SK-N-SH (cell line): ENCODE data around the gene ERAP2. TPM values are rescaled to one million over a fixed set of nuclear protein-coding genes. Genes with fewer than 3 reads are reported as not detected.
A peak's percentile ranks its signal among the peaks of the same experiment; 100 is the strongest.

ENCODE experiments used
- CTCF ChIA-PET: fragments of 300-600, 350-600 bp; formaldehyde crosslinking; extraction: SDS; loops from one replicate; lab custom pipeline; 2021; lab: Yijun Ruan, JAX
- POLR2A ChIA-PET: fragments of 350-600 bp; sonication (Branson Sonifier 250); formaldehyde crosslinking; extraction: SDS; loops from one replicate; lab custom pipeline; 2020; ENCODE audit warnings: antibody characterized with exemption, inconsistent platforms; lab: Yijun Ruan, JAX
- DNase-seq: peaks from one replicate; pipeline ENCODE4 v3.0.0; 2012
- H2AFZ ChIP-seq: fragments of 200-600 bp; sonication (generic); 2 replicates; pipeline ENCODE4 v1.8.1; 2016; ENCODE audit warnings: antibody characterized with exemption, mild to moderate bottlenecking, low read depth
- H3F3A ChIP-seq: fragments of 200-600 bp; sonication (generic); replicated peaks from 2 replicates; pipeline ENCODE3; 2016; ENCODE audit warnings: antibody characterized with exemption, mild to moderate bottlenecking; ENCODE audit not compliant: insufficient read depth
- H3K27ac ChIP-seq, 2 experiments: fragments of 200-500 bp in 1 of 2; fragments of 200-600 bp in 1 of 2; sonication (Bioruptor generic) in 1 of 2; sonication (generic), shearing (Covaris generic) in 1 of 2; 2 replicates each; pipeline versions ENCODE4 v1.5.1 to v1.6.1; 2014 to 2016; ENCODE audit warnings: low read depth in 2 of 2, inconsistent platforms in 1 of 2, low read length in 1 of 2, mild to moderate bottlenecking in 1 of 2, mixed read lengths in 1 of 2
- H3K27me3 ChIP-seq: fragments of 200-600 bp; sonication (generic), shearing (Covaris generic); 2 replicates; pipeline ENCODE4 v1.6.1; 2016; ENCODE audit warnings: mixed run types; ENCODE audit not compliant: insufficient read depth
- H3K36me3 ChIP-seq, 2 experiments: fragments of 200-500 bp in 1 of 2; fragments of 200-600 bp in 1 of 2; sonication (Bioruptor generic) in 1 of 2; sonication (generic) in 1 of 2; replicated peaks in 1 of 2; 2 replicates each; pipeline versions ENCODE3 to v1.5.1; 2014 to 2016; ENCODE audit warnings: low read length in 1 of 2, mild to moderate bottlenecking in 1 of 2; ENCODE audit not compliant: insufficient read depth in 2 of 2, control insufficient read depth in 1 of 2
- H3K4me1 ChIP-seq, 2 experiments: fragments of 200-500 bp in 1 of 2; fragments of 200-600 bp in 1 of 2; sonication (Bioruptor generic) in 1 of 2; sonication (generic), shearing (Covaris generic) in 1 of 2; 2 replicates each; pipeline versions ENCODE4 v1.5.1 to v1.6.1; 2014 to 2016; ENCODE audit warnings: low read depth in 1 of 2, low read length in 1 of 2, mixed run types in 1 of 2; ENCODE audit not compliant: insufficient read depth in 2 of 2, control insufficient read depth in 1 of 2
- H3K4me2 ChIP-seq: fragments of 200-600 bp; sonication (generic), shearing (Covaris generic); 2 replicates; pipeline ENCODE4 v1.6.1; 2017; ENCODE audit warnings: mixed run types
- H3K4me3 ChIP-seq, 2 experiments: fragments of 200-500 bp in 1 of 2; fragments of 200-600 bp in 1 of 2; sonication (Bioruptor generic) in 1 of 2; sonication (generic), shearing (Covaris generic) in 1 of 2; 2 replicates each; pipeline versions ENCODE4 v1.5.1 to v1.8.1; 2014 to 2016; ENCODE audit warnings: low read depth in 2 of 2, inconsistent platforms in 1 of 2, low read length in 1 of 2, mild to moderate bottlenecking in 1 of 2, mixed read lengths in 1 of 2, moderate library complexity in 1 of 2
- H3K79me2 ChIP-seq: fragments of 200-600 bp; sonication (generic); 2 replicates; pipeline ENCODE4 v1.8.1; 2017; ENCODE audit warnings: mild to moderate bottlenecking; ENCODE audit not compliant: insufficient read depth
- H3K9ac ChIP-seq: fragments of 200-600 bp; sonication (generic); 2 replicates; pipeline ENCODE4 v1.6.1; 2017; ENCODE audit warnings: mixed run types
- H3K9me2 ChIP-seq: fragments of 200-600 bp; sonication (generic); 2 replicates; pipeline ENCODE4 v1.6.1; 2017; ENCODE audit warnings: mixed run types
- H3K9me3 ChIP-seq: fragments of 200-600 bp; sonication (generic); 2 replicates; pipeline ENCODE4 v1.6.1; 2017; ENCODE audit warnings: mixed run types, mild to moderate bottlenecking, moderate library complexity
- H4K20me1 ChIP-seq: fragments of 200-600 bp; sonication (generic); 2 replicates; pipeline ENCODE4 v1.6.1; 2017; ENCODE audit warnings: mild to moderate bottlenecking, mixed run types; ENCODE audit not compliant: insufficient read depth
- CHD2 ChIP-seq: fragments of 150-350 bp; IDR thresholded peaks from 2 replicates; pipeline ENCODE4 v1.6.1; 2018; ENCODE audit warnings: low read length; ENCODE audit not compliant: partially characterized antibody
- ELF1 ChIP-seq: IDR thresholded peaks from 2 replicates; pipeline ENCODE4 v1.4.0; 2012
- EZH2phosphoT487 ChIP-seq: fragments of 200-600 bp; sonication (generic); IDR thresholded peaks from 2 replicates; pipeline ENCODE4 v1.6.1; 2017; ENCODE audit warnings: low read depth, mixed run types, mild to moderate bottlenecking, antibody characterized with exemption, moderate library complexity, borderline replicate concordance
- FOSL2 ChIP-seq: IDR thresholded peaks from 2 replicates; pipeline ENCODE4 v1.4.0; 2012; ENCODE audit warnings: low read depth, mild to moderate bottlenecking, moderate library complexity, borderline replicate concordance
- GABPA ChIP-seq: IDR thresholded peaks from 2 replicates; pipeline ENCODE4 v1.4.0; 2012; ENCODE audit warnings: low read depth, mild to moderate bottlenecking
- JUND ChIP-seq: IDR thresholded peaks from 2 replicates; pipeline ENCODE4 v1.4.0; 2012
- MEF2A ChIP-seq: IDR thresholded peaks from 2 replicates; pipeline ENCODE4 v1.4.0; 2012; ENCODE audit warnings: low read depth, borderline replicate concordance
- MXI1 ChIP-seq: IDR thresholded peaks from 2 replicates; pipeline ENCODE4 v1.6.1; 2012; ENCODE audit warnings: mild to moderate bottlenecking, low read depth, low read length, improper control_type of control experiment
- NFIC ChIP-seq: IDR thresholded peaks from 2 replicates; pipeline ENCODE4 v1.4.0; 2012; ENCODE audit warnings: borderline replicate concordance
- POLR2AphosphoS5 ChIP-seq: IDR thresholded peaks from 2 replicates; pipeline ENCODE4 v1.6.1; 2012; ENCODE audit warnings: low read depth, low read length
- RAD21 ChIP-seq: IDR thresholded peaks from 2 replicates; pipeline ENCODE4 v1.6.1; 2012; ENCODE audit warnings: mild to moderate bottlenecking, low read length
- RCOR1 ChIP-seq: fragments of 150-350 bp; IDR thresholded peaks from 2 replicates; pipeline ENCODE4 v1.6.1; 2017; ENCODE audit warnings: antibody characterized with exemption, low read length
- RFX5 ChIP-seq: IDR thresholded peaks from 2 replicates; pipeline ENCODE4 v1.6.1; 2012; ENCODE audit warnings: mild to moderate bottlenecking, improper control_type of control experiment, low read length
- SIN3A ChIP-seq: IDR thresholded peaks from 2 replicates; pipeline ENCODE4 v1.6.1; 2012; ENCODE audit warnings: low read depth, mild to moderate bottlenecking, low read length, moderate library complexity, borderline replicate concordance
- SMC3 ChIP-seq: IDR thresholded peaks from 2 replicates; pipeline ENCODE4 v1.6.1; 2012; ENCODE audit warnings: low read depth, low read length, improper control_type of control experiment
- WGBS: methylation state at CpG from one replicate; pipeline ENCODE4 v1.1.6; 2017; ENCODE audit warnings: low lambda C conversion rate; 5-methylcytosine and 5-hydroxymethylcytosine counted together
- polyA plus RNA-seq, 3 experiments: library from polyadenylated mRNA; depleted of rRNA; stranded (reverse); fragments of >200 nt; gene quantifications; 2 replicates each; pipeline ENCODE4 v1.2.3, GENCODE V29; 2012
- TF ChIP-seq, protein P1 (sequence below): IDR thresholded peaks from 2 replicates; pipeline ENCODE4; 2012
- TF ChIP-seq, protein P2 (sequence below): fragments of 150-350 bp; IDR thresholded peaks from 2 replicates; pipeline ENCODE4 v1.6.1; 2017; ENCODE audit warnings: antibody characterized with exemption, low read length, low read depth, borderline replicate concordance
- TF ChIP-seq, protein P3 (sequence below): IDR thresholded peaks from 2 replicates; pipeline ENCODE4 v1.6.1; 2012; ENCODE audit warnings: mild to moderate bottlenecking, low read depth, low read length, moderate library complexity
- TF ChIP-seq, protein P4 (sequence below): fragments of 200-600 bp; sonication (generic); IDR thresholded peaks from 2 replicates; pipeline ENCODE4 v1.6.1; 2017; ENCODE audit warnings: antibody characterized with exemption, mild to moderate bottlenecking, moderate library complexity

ERAP2 gene
- polyA plus RNA-seq, 1 of the 3 experiments (the other 2 are of a cell fraction) = 13.2 TPM

DNA sequence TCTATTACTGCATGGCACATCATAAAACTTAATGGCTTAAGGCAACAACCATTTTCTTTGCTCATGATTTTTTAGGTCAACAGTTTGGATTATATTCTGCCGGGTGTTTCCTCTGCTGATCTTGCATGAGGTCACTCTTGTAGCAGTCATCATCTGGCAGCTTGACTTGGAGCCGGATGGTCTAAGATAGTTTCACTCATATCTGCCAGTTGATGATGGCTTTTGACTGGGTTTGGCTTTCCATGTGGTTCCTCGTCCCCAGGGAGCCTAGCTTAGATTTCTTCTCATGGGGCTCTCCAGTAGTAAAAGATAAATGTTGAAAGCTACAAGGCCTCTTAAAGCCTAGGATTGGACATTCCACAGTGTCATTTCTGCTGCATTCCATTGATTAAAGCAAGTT, 87.0 kb downstream of the ERAP2 start:
- DNase-seq = no peak
- H3K9me2 ChIP-seq = no peaks in the 10 kb centered on the region
- 87% methylated on average over 3 of the region's 3 CpGs for WGBS
- H3K9ac ChIP-seq = no peak overlapping the region
- H3K4me3 ChIP-seq = no peak overlapping the region
- ChIA-PET POLR2A (no interaction called here), CTCF (interaction anchor here (0.6 kb wide), 1 partner anchor 179 kb away, joined by 3 read pairs; the partner anchor contains the start of gene LIX1)
- no peak for TF ChIP-seq MXI1
- TF ChIP-seq, protein P1, sequence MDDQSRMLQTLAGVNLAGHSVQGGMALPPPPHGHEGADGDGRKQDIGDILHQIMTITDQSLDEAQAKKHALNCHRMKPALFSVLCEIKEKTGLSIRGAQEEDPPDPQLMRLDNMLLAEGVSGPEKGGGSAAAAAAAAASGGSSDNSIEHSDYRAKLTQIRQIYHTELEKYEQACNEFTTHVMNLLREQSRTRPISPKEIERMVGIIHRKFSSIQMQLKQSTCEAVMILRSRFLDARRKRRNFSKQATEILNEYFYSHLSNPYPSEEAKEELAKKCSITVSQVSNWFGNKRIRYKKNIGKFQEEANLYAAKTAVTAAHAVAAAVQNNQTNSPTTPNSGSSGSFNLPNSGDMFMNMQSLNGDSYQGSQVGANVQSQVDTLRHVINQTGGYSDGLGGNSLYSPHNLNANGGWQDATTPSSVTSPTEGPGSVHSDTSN = peak; percentile 43; the same call in 1 of the 2 replicates
- peak overlapping the region in 1 of 2 experiments; percentile 48; a peak in 2 of 4 replicates for H3K27ac ChIP-seq
- H3K4me2 ChIP-seq = peak overlapping the region; percentile 18; the same call in 1 of the 2 replicates
- H3K79me2 ChIP-seq = peaks cover 81% of the 10 kb centered on the region
- H3K9me3 ChIP-seq = peaks cover 7% of the 10 kb centered on the region; the same call in 1 of the 2 replicates
- no peak overlapping the region for H2AFZ ChIP-seq
- peaks cover 0 to 39% of the 10 kb centered on the region in 2 experiments; a peak in 2 of 4 replicates for H3K4me1 ChIP-seq
- H3F3A ChIP-seq = peaks cover 24% of the 10 kb centered on the region
- no peaks in the 10 kb centered on the region for H3K27me3 ChIP-seq
- H3K36me3 ChIP-seq = peaks cover 0 to 7% of the 10 kb centered on the region in 2 experiments
- peaks cover 4% of the 10 kb centered on the region; the same call in 1 of the 2 replicates for H4K20me1 ChIP-seq

DNA sequence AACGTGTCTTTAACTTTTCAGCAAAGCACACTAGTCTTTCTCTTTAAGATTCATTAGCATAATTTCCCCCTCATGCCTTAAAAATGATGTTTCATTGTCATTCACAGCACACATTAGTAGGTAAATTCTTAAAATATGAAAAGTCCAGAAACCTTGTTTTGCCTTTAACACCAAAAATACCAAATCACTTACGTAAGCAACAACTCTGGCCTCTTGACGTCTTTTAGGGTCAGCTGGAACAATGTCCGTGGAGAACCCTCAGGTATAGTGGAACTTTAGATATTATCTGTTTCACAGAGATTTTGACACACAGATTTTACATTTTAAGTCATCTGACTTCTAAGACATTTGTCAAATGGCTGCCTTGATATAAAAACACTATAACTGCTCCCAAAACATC, 90.5 kb downstream of the ERAP2 start:
- no peak overlapping the region for H3K9ac ChIP-seq
- ChIA-PET CTCF (interaction anchor here (0.7 to 1.2 kb wide), 3 partner anchors 21 to 31 kb away, joined by 3 to 4 read pairs (median 3); no protein-coding TSS in a partner anchor), POLR2A (no interaction called here)
- no peak overlapping the region for H3K27ac ChIP-seq
- H3K4me3 ChIP-seq = no peak overlapping the region
- H3K9me3 ChIP-seq = no peaks in the 10 kb centered on the region
- no peaks in the 10 kb centered on the region for H3K9me2 ChIP-seq
- H3K79me2 ChIP-seq = peaks cover 81% of the 10 kb centered on the region
- H3K36me3 ChIP-seq = peaks cover 0 to 4% of the 10 kb centered on the region in 2 experiments
- H3K4me2 ChIP-seq = no peak overlapping the region
- no peaks in the 10 kb centered on the region for H3K27me3 ChIP-seq
- WGBS = 96% methylated on average over 4 of the region's 4 CpGs
- H3F3A ChIP-seq = peaks cover 33% of the 10 kb centered on the region
- no peak for DNase-seq
- no peak overlapping the region for H2AFZ ChIP-seq
- H3K4me1 ChIP-seq = peaks cover 2 to 49% of the 10 kb centered on the region in 2 experiments; a peak in 3 of 4 replicates
- peaks cover 5% of the 10 kb centered on the region; the same call in 1 of the 2 replicates for H4K20me1 ChIP-seq
- TF ChIP-seq, protein P2, sequence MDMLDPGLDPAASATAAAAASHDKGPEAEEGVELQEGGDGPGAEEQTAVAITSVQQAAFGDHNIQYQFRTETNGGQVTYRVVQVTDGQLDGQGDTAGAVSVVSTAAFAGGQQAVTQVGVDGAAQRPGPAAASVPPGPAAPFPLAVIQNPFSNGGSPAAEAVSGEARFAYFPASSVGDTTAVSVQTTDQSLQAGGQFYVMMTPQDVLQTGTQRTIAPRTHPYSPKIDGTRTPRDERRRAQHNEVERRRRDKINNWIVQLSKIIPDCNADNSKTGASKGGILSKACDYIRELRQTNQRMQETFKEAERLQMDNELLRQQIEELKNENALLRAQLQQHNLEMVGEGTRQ = no peak
- TF ChIP-seq NFIC (no peak), SMC3 (no peak), POLR2AphosphoS5 (no peak), CHD2 (no peak), SIN3A (no peak), MXI1 (no peak), EZH2phosphoT487 (no peak), FOSL2 (no peak), JUND (no peak), RFX5 (no peak), RCOR1 (no peak), GABPA (no peak), MEF2A (no peak), ELF1 (no peak), RAD21 (no peak)
- TF ChIP-seq, protein P3, sequence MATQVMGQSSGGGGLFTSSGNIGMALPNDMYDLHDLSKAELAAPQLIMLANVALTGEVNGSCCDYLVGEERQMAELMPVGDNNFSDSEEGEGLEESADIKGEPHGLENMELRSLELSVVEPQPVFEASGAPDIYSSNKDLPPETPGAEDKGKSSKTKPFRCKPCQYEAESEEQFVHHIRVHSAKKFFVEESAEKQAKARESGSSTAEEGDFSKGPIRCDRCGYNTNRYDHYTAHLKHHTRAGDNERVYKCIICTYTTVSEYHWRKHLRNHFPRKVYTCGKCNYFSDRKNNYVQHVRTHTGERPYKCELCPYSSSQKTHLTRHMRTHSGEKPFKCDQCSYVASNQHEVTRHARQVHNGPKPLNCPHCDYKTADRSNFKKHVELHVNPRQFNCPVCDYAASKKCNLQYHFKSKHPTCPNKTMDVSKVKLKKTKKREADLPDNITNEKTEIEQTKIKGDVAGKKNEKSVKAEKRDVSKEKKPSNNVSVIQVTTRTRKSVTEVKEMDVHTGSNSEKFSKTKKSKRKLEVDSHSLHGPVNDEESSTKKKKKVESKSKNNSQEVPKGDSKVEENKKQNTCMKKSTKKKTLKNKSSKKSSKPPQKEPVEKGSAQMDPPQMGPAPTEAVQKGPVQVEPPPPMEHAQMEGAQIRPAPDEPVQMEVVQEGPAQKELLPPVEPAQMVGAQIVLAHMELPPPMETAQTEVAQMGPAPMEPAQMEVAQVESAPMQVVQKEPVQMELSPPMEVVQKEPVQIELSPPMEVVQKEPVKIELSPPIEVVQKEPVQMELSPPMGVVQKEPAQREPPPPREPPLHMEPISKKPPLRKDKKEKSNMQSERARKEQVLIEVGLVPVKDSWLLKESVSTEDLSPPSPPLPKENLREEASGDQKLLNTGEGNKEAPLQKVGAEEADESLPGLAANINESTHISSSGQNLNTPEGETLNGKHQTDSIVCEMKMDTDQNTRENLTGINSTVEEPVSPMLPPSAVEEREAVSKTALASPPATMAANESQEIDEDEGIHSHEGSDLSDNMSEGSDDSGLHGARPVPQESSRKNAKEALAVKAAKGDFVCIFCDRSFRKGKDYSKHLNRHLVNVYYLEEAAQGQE = no peak
- TF ChIP-seq, protein P4, sequence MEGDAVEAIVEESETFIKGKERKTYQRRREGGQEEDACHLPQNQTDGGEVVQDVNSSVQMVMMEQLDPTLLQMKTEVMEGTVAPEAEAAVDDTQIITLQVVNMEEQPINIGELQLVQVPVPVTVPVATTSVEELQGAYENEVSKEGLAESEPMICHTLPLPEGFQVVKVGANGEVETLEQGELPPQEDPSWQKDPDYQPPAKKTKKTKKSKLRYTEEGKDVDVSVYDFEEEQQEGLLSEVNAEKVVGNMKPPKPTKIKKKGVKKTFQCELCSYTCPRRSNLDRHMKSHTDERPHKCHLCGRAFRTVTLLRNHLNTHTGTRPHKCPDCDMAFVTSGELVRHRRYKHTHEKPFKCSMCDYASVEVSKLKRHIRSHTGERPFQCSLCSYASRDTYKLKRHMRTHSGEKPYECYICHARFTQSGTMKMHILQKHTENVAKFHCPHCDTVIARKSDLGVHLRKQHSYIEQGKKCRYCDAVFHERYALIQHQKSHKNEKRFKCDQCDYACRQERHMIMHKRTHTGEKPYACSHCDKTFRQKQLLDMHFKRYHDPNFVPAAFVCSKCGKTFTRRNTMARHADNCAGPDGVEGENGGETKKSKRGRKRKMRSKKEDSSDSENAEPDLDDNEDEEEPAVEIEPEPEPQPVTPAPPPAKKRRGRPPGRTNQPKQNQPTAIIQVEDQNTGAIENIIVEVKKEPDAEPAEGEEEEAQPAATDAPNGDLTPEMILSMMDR = no peak
